Right lobe of liver (tissue), 4 donors: ENCODE results near the gene BTBD17.

ENCODE experiments used
- POLR2A ChIP-seq: fragments of 450-650 bp; IDR thresholded peaks from one replicate; pipeline ENCODE4 v1.6.1; 2017; ENCODE audit warnings: antibody characterized with exemption, mild to moderate bottlenecking
- TF ChIP-seq, protein P1 (sequence below), 4 donors: fragments of 200-600 bp in 3 of 4; fragments of 450-650 bp in 1 of 4; IDR thresholded peaks; one replicate each; pipeline versions ENCODE4 v1.5.1 to v1.8.0; 2016 to 2022; ENCODE audit warnings: antibody characterized with exemption in 4 of 4, mild to moderate bottlenecking in 2 of 4
- donor health status: DM: no; HTN: no; CAD: no.
- donor health status: DM: no; HTN: no; CAD: no.
- donor health status: DM: no; HTN: yes; CAD: no.

- TF ChIP-seq, protein P1, sequence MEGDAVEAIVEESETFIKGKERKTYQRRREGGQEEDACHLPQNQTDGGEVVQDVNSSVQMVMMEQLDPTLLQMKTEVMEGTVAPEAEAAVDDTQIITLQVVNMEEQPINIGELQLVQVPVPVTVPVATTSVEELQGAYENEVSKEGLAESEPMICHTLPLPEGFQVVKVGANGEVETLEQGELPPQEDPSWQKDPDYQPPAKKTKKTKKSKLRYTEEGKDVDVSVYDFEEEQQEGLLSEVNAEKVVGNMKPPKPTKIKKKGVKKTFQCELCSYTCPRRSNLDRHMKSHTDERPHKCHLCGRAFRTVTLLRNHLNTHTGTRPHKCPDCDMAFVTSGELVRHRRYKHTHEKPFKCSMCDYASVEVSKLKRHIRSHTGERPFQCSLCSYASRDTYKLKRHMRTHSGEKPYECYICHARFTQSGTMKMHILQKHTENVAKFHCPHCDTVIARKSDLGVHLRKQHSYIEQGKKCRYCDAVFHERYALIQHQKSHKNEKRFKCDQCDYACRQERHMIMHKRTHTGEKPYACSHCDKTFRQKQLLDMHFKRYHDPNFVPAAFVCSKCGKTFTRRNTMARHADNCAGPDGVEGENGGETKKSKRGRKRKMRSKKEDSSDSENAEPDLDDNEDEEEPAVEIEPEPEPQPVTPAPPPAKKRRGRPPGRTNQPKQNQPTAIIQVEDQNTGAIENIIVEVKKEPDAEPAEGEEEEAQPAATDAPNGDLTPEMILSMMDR (IDR thresholded peaks at IDR 0.05): no peak
- TF ChIP-seq POLR2A: no peak
Observed at GRCh38 chr17:74330446-74330845, 31.2 kb downstream of the BTBD17 start.
